ENCODE data around the gene LARP4. TPM values are rescaled to one million over a fixed set of nuclear protein-coding genes. Genes with fewer than 3 reads are reported as not detected.

LARP4 gene
- total RNA-seq, 1 experiment from 2014 or later, result 35.1 TPM

DNA sequence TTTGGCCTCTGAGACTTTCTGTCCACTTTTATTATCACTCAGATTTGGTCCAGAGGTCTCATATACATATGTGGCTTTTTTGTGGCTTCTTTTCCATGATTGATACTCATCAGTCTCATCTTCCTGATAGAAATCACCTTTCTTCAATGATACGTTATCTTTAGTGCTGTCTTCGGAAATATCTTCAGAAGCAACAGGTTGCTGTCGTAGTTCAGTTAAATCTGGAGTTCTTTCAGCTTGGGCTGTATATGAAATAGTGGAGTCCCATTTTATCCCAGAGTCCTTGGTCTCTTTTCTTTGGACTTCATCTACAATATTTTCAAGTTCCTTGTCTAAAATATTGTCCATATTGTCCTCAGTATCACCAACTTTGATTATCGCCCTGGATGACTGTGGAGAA is 45.3 kb upstream of the LARP4 start:
- no peak overlapping the region for H3K4me3 ChIP-seq (ENCODE audit: low read length)
- no peak overlapping the region for H3K4me2 ChIP-seq (ENCODE audit: low read length)
- H3K27me3 ChIP-seq (ENCODE audit: low read length), result no peaks in the 10 kb centered on the region
- no peaks in the 10 kb centered on the region for H4K20me1 ChIP-seq (ENCODE audit: low read length)
- ChIA-PET CTCF (no interaction called here), POLR2A (ENCODE audit: unreplicated experiment) (no interaction called here)
- TF ChIP-seq, protein P1, sequence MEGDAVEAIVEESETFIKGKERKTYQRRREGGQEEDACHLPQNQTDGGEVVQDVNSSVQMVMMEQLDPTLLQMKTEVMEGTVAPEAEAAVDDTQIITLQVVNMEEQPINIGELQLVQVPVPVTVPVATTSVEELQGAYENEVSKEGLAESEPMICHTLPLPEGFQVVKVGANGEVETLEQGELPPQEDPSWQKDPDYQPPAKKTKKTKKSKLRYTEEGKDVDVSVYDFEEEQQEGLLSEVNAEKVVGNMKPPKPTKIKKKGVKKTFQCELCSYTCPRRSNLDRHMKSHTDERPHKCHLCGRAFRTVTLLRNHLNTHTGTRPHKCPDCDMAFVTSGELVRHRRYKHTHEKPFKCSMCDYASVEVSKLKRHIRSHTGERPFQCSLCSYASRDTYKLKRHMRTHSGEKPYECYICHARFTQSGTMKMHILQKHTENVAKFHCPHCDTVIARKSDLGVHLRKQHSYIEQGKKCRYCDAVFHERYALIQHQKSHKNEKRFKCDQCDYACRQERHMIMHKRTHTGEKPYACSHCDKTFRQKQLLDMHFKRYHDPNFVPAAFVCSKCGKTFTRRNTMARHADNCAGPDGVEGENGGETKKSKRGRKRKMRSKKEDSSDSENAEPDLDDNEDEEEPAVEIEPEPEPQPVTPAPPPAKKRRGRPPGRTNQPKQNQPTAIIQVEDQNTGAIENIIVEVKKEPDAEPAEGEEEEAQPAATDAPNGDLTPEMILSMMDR (conservative IDR thresholded peaks at IDR 0.05; ENCODE audit: low read depth, low read length), result no peak
- no peak for TF ChIP-seq EZH2 (IDR thresholded peaks at IDR 0.05; ENCODE audit: low read length, unreplicated experiment)
- no peak for TF ChIP-seq EZH2phosphoT487 (IDR thresholded peaks at IDR 0.05; ENCODE audit: borderline replicate concordance, low read length)
- no TSS peak for BruUV-seq (replicated peaks)
- H3F3A ChIP-seq (ENCODE audit: low read length, unreplicated experiment), result no peaks in the 10 kb centered on the region
- intact Hi-C loops (cut with micrococcal nuclease), result no loop called here
- H3K27ac ChIP-seq (ENCODE audit: low read length), result no peak overlapping the region
- no peaks in the 10 kb centered on the region for H3K36me3 ChIP-seq (ENCODE audit: low read depth, low read length)
- H3K9me2 ChIP-seq (replicated peaks; ENCODE audit: low read length), result no peaks in the 10 kb centered on the region
- peaks cover 5% of the 10 kb centered on the region; the same call in 1 of the 2 replicates for H3K4me1 ChIP-seq (ENCODE audit: insufficient read depth, low read length)
- DNase-seq (no peak), ATAC-seq (no peak)
- no peak overlapping the region for H3K9ac ChIP-seq (ENCODE audit: low read length)
- H2AFZ ChIP-seq (ENCODE audit: low read length), result no peak overlapping the region
- H3K9me3 ChIP-seq (ENCODE audit: low read length), result no peaks in the 10 kb centered on the region
- no peaks in the 10 kb centered on the region for H3K79me2 ChIP-seq (ENCODE audit: low read length)

DNA sequence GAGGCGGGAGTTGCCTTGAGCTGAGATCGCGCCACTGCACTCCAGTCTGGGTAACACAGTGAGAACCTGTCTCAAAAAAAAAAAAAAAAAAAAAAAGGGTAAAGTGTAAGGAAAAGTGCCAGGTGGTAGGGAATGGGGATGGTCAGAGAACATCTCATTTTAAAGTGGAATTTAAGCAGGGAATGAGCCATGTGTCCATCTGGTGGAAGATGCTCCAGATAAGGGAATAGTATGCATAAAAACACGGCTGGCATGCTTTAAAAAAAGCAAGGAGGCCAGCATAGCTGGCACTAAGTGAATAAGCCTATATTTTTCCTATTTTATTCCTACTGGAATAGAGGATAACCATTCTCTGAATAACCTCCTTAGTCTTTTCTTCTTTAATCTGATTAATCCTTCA is 38.0 kb upstream of the LARP4 start:
- Histone ChIP-seq H3K27ac (ENCODE audit: low read length) (no peak overlapping the region), H3F3A (ENCODE audit: low read length, unreplicated experiment) (no peaks in the 10 kb centered on the region), H3K9me3 (ENCODE audit: low read length) (no peaks in the 10 kb centered on the region), H3K79me2 (ENCODE audit: low read length) (no peaks in the 10 kb centered on the region), H3K9ac (ENCODE audit: low read length) (no peak overlapping the region), H3K27me3 (ENCODE audit: low read length) (no peaks in the 10 kb centered on the region), H3K9me2 (replicated peaks; ENCODE audit: low read length) (no peaks in the 10 kb centered on the region), H3K4me3 (ENCODE audit: low read length) (no peak overlapping the region), H3K36me3 (ENCODE audit: low read depth, low read length) (no peaks in the 10 kb centered on the region), H4K20me1 (ENCODE audit: low read length) (no peaks in the 10 kb centered on the region), H3K4me1 (ENCODE audit: insufficient read depth, low read length) (no peaks in the 10 kb centered on the region), H2AFZ (ENCODE audit: low read length) (no peak overlapping the region), H3K4me2 (ENCODE audit: low read length) (no peak overlapping the region)
- no TSS peak for BruUV-seq (replicated peaks)
- DNase-seq, result no peak
- ATAC-seq, result no peak
- TF ChIP-seq, protein P1 (conservative IDR thresholded peaks at IDR 0.05; ENCODE audit: low read depth, low read length), result no peak
- no peak for TF ChIP-seq EZH2 (IDR thresholded peaks at IDR 0.05; ENCODE audit: low read length, unreplicated experiment)
- TF ChIP-seq EZH2phosphoT487 (IDR thresholded peaks at IDR 0.05; ENCODE audit: borderline replicate concordance, low read length), result no peak
- intact Hi-C loops (cut with micrococcal nuclease), result no loop called here
- CTCF ChIA-PET, result no interaction called here
- POLR2A ChIA-PET (ENCODE audit: unreplicated experiment), result no interaction called here

DNA sequence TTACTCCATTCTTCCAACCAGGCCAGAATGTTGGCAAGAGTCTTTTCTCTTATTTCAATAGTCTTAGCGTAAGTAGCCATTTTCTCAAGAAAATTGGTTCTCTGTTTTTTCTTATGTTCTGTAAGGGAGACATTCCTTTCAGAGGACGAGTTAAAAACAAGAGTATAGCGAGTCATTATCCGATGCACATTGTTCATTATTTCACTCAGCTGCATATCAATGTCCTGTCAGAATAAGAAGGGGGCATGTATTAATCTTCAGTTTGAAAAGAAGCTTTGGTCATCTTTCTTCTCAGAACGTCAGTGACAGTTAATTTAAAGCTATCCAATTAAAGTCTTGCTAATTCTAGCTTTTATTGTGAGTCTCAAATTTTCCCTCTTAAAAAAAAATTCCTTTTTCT is 37.5 kb upstream of the LARP4 start:
- Histone ChIP-seq H2AFZ (ENCODE audit: low read length) (no peak overlapping the region), H3K27ac (ENCODE audit: low read length) (no peak overlapping the region), H3K79me2 (ENCODE audit: low read length) (no peaks in the 10 kb centered on the region), H3K9me3 (ENCODE audit: low read length) (no peaks in the 10 kb centered on the region), H3K4me3 (ENCODE audit: low read length) (no peak overlapping the region), H3K36me3 (ENCODE audit: low read depth, low read length) (no peaks in the 10 kb centered on the region), H3K9ac (ENCODE audit: low read length) (no peak overlapping the region), H3K27me3 (ENCODE audit: low read length) (no peaks in the 10 kb centered on the region), H4K20me1 (ENCODE audit: low read length) (no peaks in the 10 kb centered on the region), H3F3A (ENCODE audit: low read length, unreplicated experiment) (no peaks in the 10 kb centered on the region), H3K9me2 (replicated peaks; ENCODE audit: low read length) (no peaks in the 10 kb centered on the region), H3K4me1 (ENCODE audit: insufficient read depth, low read length) (no peaks in the 10 kb centered on the region), H3K4me2 (ENCODE audit: low read length) (no peak overlapping the region)
- ChIA-PET POLR2A (ENCODE audit: unreplicated experiment) (no interaction called here), CTCF (no interaction called here)
- TF ChIP-seq, protein P1 (conservative IDR thresholded peaks at IDR 0.05; ENCODE audit: low read depth, low read length), result no peak
- no peak for TF ChIP-seq EZH2phosphoT487 (IDR thresholded peaks at IDR 0.05; ENCODE audit: borderline replicate concordance, low read length)
- no peak for TF ChIP-seq EZH2 (IDR thresholded peaks at IDR 0.05; ENCODE audit: low read length, unreplicated experiment)
- DNase-seq (no peak), ATAC-seq (no peak)
- intact Hi-C loops (cut with micrococcal nuclease), result no loop called here
- no TSS peak for BruUV-seq (replicated peaks)

Measured in PC-3 (cell line).